K562 (cell line): ENCODE data around the gene SGPL1. TPM values are rescaled to one million over a fixed set of nuclear protein-coding genes. Genes with fewer than 3 reads are reported as not detected.

ENCODE experiments used
- ATAC-seq: fragments of 200-7000 bp; cut with Tn5 transposase; 3 replicates; pipeline ENCODE4 v1.9.1; 2020; ENCODE audit warnings: moderate library complexity
- BruUV-seq: library from RNA; stranded (reverse); fragments of 400-500 nt; replicated peaks from 2 replicates; lab custom pipeline; 2021; lab: Mats Ljungman, UMichigan
- CTCF ChIA-PET: fragments of 300-600 bp; formaldehyde crosslinking; extraction: SDS; loops from one replicate; lab custom pipeline; 2021; ENCODE audit warnings: low intra/inter-chr PET ratio; lab: Yijun Ruan, JAX
- POLR2A ChIA-PET: fragments of 300-600, 350-650 bp; sonication (Branson Sonifier 250); formaldehyde crosslinking; extraction: SDS; loops from one replicate; lab custom pipeline; 2021; ENCODE audit warnings: antibody characterized with exemption, inconsistent platforms; lab: Yijun Ruan, JAX
- DNase-seq, 4 experiments: peaks; one replicate each; pipeline versions ENCODE4 v3.0.0 to v3.0.0-alpha.2; 2011 to 2018; ENCODE audit warnings: low spot score in 3 of 4, mixed read lengths in 3 of 4; ENCODE audit errors: extremely low read depth in 1 of 4
- FAIRE-seq: peaks from 2 replicates; lab custom pipeline; 2011; peaks lifted over from hg19 to GRCh38; lab: Jason Lieb, UNC
- H2AFZ ChIP-seq: 2 replicates; pipeline ENCODE4 v1.6.0; 2011; ENCODE audit warnings: low read depth, low read length, control low read depth, inconsistent platforms
- H3K27ac ChIP-seq: fragments of 200-600 bp; 3 replicates; pipeline ENCODE4 v1.8.0; 2011; ENCODE audit warnings: low read depth, mild to moderate bottlenecking, control low read depth, inconsistent platforms, low read length, moderate library complexity, mixed read lengths; ENCODE audit errors: extremely low read depth
- H3K27me3 ChIP-seq, 2 experiments: fragments of 300-600 bp in 1 of 2; 2 replicates in 1 of 2; 3 replicates in 1 of 2; pipeline versions ENCODE4 v1.6.0 to v1.8.0; 2011; ENCODE audit warnings: inconsistent platforms in 2 of 2, low read length in 2 of 2, mild to moderate bottlenecking in 1 of 2, mixed read lengths in 1 of 2, moderate library complexity in 1 of 2; ENCODE audit not compliant: control insufficient read depth in 2 of 2, insufficient read depth in 2 of 2
- H3K36me3 ChIP-seq: fragments of 300-600 bp; 3 replicates; pipeline ENCODE4 v1.8.0; 2011; ENCODE audit warnings: mild to moderate bottlenecking, low read length, inconsistent platforms; ENCODE audit not compliant: control insufficient read depth, insufficient read depth
- H3K4me1 ChIP-seq, 2 experiments: fragments of 200-600 bp in 1 of 2; replicated peaks in 1 of 2; 2 replicates in 1 of 2; 3 replicates in 1 of 2; pipeline versions ENCODE4 v1.5.1 to v1.8.0; 2011; ENCODE audit warnings: inconsistent platforms in 2 of 2, low read length in 2 of 2, mild to moderate bottlenecking in 1 of 2, mixed read lengths in 1 of 2, moderate library complexity in 1 of 2; ENCODE audit not compliant: control insufficient read depth in 2 of 2, insufficient read depth in 2 of 2
- H3K4me2 ChIP-seq: 2 replicates; pipeline ENCODE4 v1.6.1; 2011; ENCODE audit warnings: low read length, control low read depth, inconsistent platforms, mixed read lengths; ENCODE audit not compliant: insufficient read depth
- H3K4me3 ChIP-seq: fragments of 200-600 bp; sonication (generic), shearing (Covaris generic); 2 replicates; pipeline ENCODE4 v1.5.1; 2016; ENCODE audit warnings: control low read depth, inconsistent platforms
- H3K79me2 ChIP-seq: fragments of 200-600 bp; 3 replicates; pipeline ENCODE4 v1.8.0; 2011; ENCODE audit warnings: low read length, inconsistent platforms; ENCODE audit not compliant: control insufficient read depth, insufficient read depth
- H3K9ac ChIP-seq, 2 experiments: 2 replicates each; pipeline versions ENCODE4 v1.6.0 to v1.6.1; 2011; ENCODE audit warnings: low read depth in 2 of 2, low read length in 2 of 2, control low read depth in 1 of 2, inconsistent platforms in 1 of 2, mild to moderate bottlenecking in 1 of 2, mixed read lengths in 1 of 2; ENCODE audit not compliant: insufficient read depth in 1 of 2
- H3K9me1 ChIP-seq: one replicate; pipeline ENCODE4 v1.6.0; 2011; ENCODE audit warnings: inconsistent platforms, mild to moderate bottlenecking, low read length, moderate library complexity; ENCODE audit not compliant: control insufficient read depth, insufficient read depth
- H3K9me3 ChIP-seq: replicated peaks from 2 replicates; pipeline ENCODE4 v1.5.1; 2011; ENCODE audit warnings: low read depth, low read length, inconsistent platforms; ENCODE audit not compliant: control insufficient read depth, insufficient read depth
- H4K20me1 ChIP-seq: replicated peaks from 2 replicates; pipeline ENCODE4 v1.6.1; 2011; ENCODE audit warnings: low read length, inconsistent platforms, mixed read lengths; ENCODE audit not compliant: control insufficient read depth, insufficient read depth
- C11orf30 ChIP-seq: fragments of 450-650 bp; IDR thresholded peaks from 2 replicates; pipeline ENCODE4 v1.6.1; 2016; ENCODE audit warnings: low read depth, mild to moderate bottlenecking
- DACH1 ChIP-seq: fragments of 450-650 bp; IDR thresholded peaks from 2 replicates; pipeline ENCODE4 v1.6.1; 2018; ENCODE audit not compliant: partially characterized antibody
- DIDO1 ChIP-seq: fragments of 450-650 bp; IDR thresholded peaks from 2 replicates; pipeline ENCODE4 v1.6.1; 2016; ENCODE audit warnings: low read depth, missing biosample characterization, missing genetic modification characterization
- GABPA ChIP-seq: fragments of 200-800 bp; sonication (Bioruptor generic); conservative IDR thresholded peaks from 2 replicates; pipeline ENCODE4 v1.6.1; 2016; ENCODE audit warnings: low read depth, missing genetic modification characterization, missing compliant biosample characterization
- GABPB1 ChIP-seq: sonication (generic); formaldehyde crosslinking; IDR thresholded peaks from 2 replicates; pipeline ENCODE4 v1.8.0; 2022; ENCODE audit warnings: mild to moderate bottlenecking, missing genetic modification reagents
- JUN ChIP-seq, 2 experiments: sonication (generic) in 1 of 2; formaldehyde crosslinking in 1 of 2; IDR thresholded peaks; 2 replicates each; pipeline versions ENCODE4 v1.6.1 to v1.8.0; 2012 to 2022; ENCODE audit warnings: borderline replicate concordance in 2 of 2, mild to moderate bottlenecking in 2 of 2, improper control_type of control experiment in 1 of 2, low read depth in 1 of 2, low read length in 1 of 2, missing genetic modification reagents in 1 of 2
- MEF2D ChIP-seq: conservative IDR thresholded peaks from 2 replicates; pipeline ENCODE4 v1.6.1; 2016; ENCODE audit warnings: low read depth, missing genetic modification characterization, missing compliant biosample characterization
- NFXL1 ChIP-seq: fragments of 450-650 bp; formaldehyde crosslinking; IDR thresholded peaks from 2 replicates; pipeline ENCODE4 v1.4.0; 2021; ENCODE audit warnings: mild to moderate bottlenecking
- RBM14 ChIP-seq: fragments of 200-400 bp; formaldehyde crosslinking; IDR thresholded peaks from 2 replicates; pipeline ENCODE4 v1.6.1; 2018; ENCODE audit warnings: low read depth, mild to moderate bottlenecking, low read length, moderate library complexity, borderline replicate concordance; ENCODE audit not compliant: insufficient read depth
- YY1 ChIP-seq, 3 experiments: IDR thresholded peaks; 2 replicates each; pipeline ENCODE4 v1.6.1; 2011; ENCODE audit warnings: low read length in 2 of 3, mild to moderate bottlenecking in 2 of 3, moderate library complexity in 2 of 3, borderline replicate concordance in 1 of 3, control low read depth in 1 of 3, low read depth in 1 of 3; ENCODE audit not compliant: insufficient read depth in 3 of 3, insufficient replicate concordance in 2 of 3, control insufficient read depth in 1 of 3, insufficient read length in 1 of 3; ENCODE audit errors: extremely low read depth in 1 of 3
- ZBTB7A ChIP-seq: IDR thresholded peaks from 2 replicates; pipeline ENCODE4 v1.6.1; 2011; ENCODE audit warnings: low read depth, mild to moderate bottlenecking, low read length, moderate library complexity, borderline replicate concordance; ENCODE audit not compliant: control insufficient read depth
- WGBS: fragments of 100-300 bp; shearing (Covaris generic); methylation state at CpG from one replicate; pipeline ENCODE4 v1.1.6; 2016; ENCODE audit warnings: low coverage, mixed read lengths; ENCODE audit not compliant: insufficient coverage; ENCODE audit errors: missing lambda C conversion rate; 5-methylcytosine and 5-hydroxymethylcytosine counted together
- in situ Hi-C: fragments of 300-500 bp; cut with MboI; formaldehyde crosslinking; loops from 4 replicates; pipeline ENCODE4 v1.15.0; 2018; ENCODE audit warnings: inconsistent platforms, mixed read lengths
- intact Hi-C: fragments of 100-400 bp; cut with micrococcal nuclease; formaldehyde crosslinking; loops from 2 replicates; pipeline ENCODE4 v1.14.2; 2022
- polyA plus RNA-seq, 8 experiments: library from polyadenylated mRNA; depleted of rRNA in 4 of 8; stranded (reverse) in 5 of 8; unstranded in 3 of 8; fragments of >200 nt; fragmentation: Nextera tagmentation in 2 of 8; fragmentation: Illumina TruSeq in 1 of 8; extraction: Ambion mirVana in 2 of 8; extraction: Trizol in 1 of 8; gene quantifications; 2 replicates each; pipeline versions ENCODE4 v1.2.1 to v1.2.3, GENCODE V29; 2011 to 2014; ENCODE audit warnings: inconsistent platforms in 1 of 8, missing spikeins in 1 of 8
- total RNA-seq, 7 experiments: library from RNA; depleted of rRNA in 6 of 7; stranded (reverse); fragments of >200 nt in 6 of 7; fragmentation: Illumina TruSeq in 2 of 7; extraction: Trizol in 2 of 7; gene quantifications; 2 replicates each; pipeline versions ENCODE4 v1.2.1 to v1.2.3, GENCODE V29; 2011 to 2021; ENCODE audit warnings: low replicate concordance in 1 of 7
- TF ChIP-seq, protein P1 (sequence below): fragments of 250-450 bp; sonication (Bioruptor Pico); IDR thresholded peaks from 2 replicates; pipeline ENCODE4 v1.5.0; 2022; ENCODE audit warnings: mild to moderate bottlenecking
- TF ChIP-seq, protein P2 (sequence below), 2 experiments: fragments of 150-350 bp in 1 of 2; IDR thresholded peaks; 2 replicates each; pipeline ENCODE4 v1.6.1; 2012 to 2016; ENCODE audit warnings: low read depth in 2 of 2, low read length in 2 of 2, mild to moderate bottlenecking in 1 of 2, moderate library complexity in 1 of 2

Gene SGPL1
- total and polyA plus RNA-seq, 9 of the 15 experiments (the other 6 are each of a cell fraction or from before 2014, with no cell fraction given): 6.0 to 18.0 (median 8.7) TPM

DNA sequence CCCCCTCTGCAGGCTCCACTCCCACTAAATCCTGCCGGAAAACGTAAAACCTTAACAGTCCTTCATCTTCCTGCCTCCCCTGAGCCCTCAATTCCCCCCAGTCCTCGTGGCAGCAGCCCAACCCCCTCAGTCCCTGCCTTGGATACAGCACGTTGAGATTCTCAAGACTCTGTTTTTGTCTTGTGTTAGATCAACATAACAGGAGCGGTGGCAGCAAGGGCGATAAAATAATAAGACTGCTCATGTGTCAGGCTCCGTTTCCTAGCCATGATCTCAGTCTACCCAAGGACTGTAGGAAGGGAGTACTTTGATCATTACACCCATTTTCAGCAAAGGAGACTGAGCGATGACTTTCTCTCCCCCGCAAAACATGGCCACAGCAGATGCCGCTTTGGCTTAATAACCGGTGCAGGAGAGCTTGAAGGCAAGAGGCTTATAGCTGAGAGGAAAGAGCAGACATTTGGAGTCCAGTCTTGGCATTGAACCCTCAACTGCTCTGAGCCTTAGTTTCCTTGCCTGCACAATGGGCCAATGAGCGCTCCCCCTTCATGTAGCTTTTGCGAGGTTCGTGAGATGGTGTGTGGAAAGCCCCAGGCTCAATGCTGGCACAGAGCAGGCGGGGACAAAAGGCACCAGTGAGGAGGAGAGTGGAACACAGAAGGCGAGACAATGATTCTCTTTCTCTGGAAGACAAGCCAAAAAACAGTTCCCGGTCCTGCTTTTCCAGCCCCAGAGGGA lies 114.7 kb downstream of the SGPL1 start:
- FAIRE-seq (no peak), DNase-seq (no peak), ATAC-seq (no peak)
- no TSS peak for BruUV-seq
- H3K4me2 ChIP-seq: no peak overlapping the region
- H3K36me3 ChIP-seq: no peaks in the 10 kb centered on the region
- peaks cover 37 to 91% of the 10 kb centered on the region in 2 experiments for H3K27me3 ChIP-seq
- in situ Hi-C loops: no loop called here
- WGBS: under 1% methylated on average over 17 of the region's 17 CpGs
- H3K9me1 ChIP-seq: no peaks in the 10 kb centered on the region
- no peaks in the 10 kb centered on the region for H3K79me2 ChIP-seq
- peaks cover 26% of the 10 kb centered on the region for H4K20me1 ChIP-seq
- no peak overlapping the region for H2AFZ ChIP-seq
- H3K9me3 ChIP-seq: no peaks in the 10 kb centered on the region
- POLR2A ChIA-PET: interaction anchor here (0.6 to 0.8 kb wide), 3 partner anchors 9 to 154 kb away, joined by 3 read pairs; no protein-coding TSS in a partner anchor
- CTCF ChIA-PET: no interaction called here
- H3K9ac ChIP-seq: no peak overlapping the region
- H3K27ac ChIP-seq: no peak overlapping the region
- no peak overlapping the region for H3K4me3 ChIP-seq
- intact Hi-C loops: no loop called here
- peaks cover 0 to 9% of the 10 kb centered on the region in 2 experiments; a peak in 2 of 5 replicates for H3K4me1 ChIP-seq
- no peak for TF ChIP-seq RBM14
- TF ChIP-seq GABPB1: no peak
- TF ChIP-seq, protein P1, sequence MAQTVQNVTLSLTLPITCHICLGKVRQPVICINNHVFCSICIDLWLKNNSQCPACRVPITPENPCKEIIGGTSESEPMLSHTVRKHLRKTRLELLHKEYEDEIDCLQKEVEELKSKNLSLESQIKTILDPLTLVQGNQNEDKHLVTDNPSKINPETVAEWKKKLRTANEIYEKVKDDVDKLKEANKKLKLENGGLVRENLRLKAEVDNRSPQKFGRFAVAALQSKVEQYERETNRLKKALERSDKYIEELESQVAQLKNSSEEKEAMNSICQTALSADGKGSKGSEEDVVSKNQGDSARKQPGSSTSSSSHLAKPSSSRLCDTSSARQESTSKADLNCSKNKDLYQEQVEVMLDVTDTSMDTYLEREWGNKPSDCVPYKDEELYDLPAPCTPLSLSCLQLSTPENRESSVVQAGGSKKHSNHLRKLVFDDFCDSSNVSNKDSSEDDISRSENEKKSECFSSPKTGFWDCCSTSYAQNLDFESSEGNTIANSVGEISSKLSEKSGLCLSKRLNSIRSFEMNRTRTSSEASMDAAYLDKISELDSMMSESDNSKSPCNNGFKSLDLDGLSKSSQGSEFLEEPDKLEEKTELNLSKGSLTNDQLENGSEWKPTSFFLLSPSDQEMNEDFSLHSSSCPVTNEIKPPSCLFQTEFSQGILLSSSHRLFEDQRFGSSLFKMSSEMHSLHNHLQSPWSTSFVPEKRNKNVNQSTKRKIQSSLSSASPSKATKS: no peak
- no peak for TF ChIP-seq JUN (IDR thresholded peaks at IDR 0.05; ENCODE audit: borderline replicate concordance, low read depth, low read length)
- TF ChIP-seq JUN (CRISPR knock-in tag; IDR thresholded peaks at IDR 0.05; ENCODE audit: borderline replicate concordance): no peak
- no peak for TF ChIP-seq ZBTB7A
- TF ChIP-seq C11orf30: no peak
- TF ChIP-seq MEF2D (tag): no peak
- TF ChIP-seq, protein P2, sequence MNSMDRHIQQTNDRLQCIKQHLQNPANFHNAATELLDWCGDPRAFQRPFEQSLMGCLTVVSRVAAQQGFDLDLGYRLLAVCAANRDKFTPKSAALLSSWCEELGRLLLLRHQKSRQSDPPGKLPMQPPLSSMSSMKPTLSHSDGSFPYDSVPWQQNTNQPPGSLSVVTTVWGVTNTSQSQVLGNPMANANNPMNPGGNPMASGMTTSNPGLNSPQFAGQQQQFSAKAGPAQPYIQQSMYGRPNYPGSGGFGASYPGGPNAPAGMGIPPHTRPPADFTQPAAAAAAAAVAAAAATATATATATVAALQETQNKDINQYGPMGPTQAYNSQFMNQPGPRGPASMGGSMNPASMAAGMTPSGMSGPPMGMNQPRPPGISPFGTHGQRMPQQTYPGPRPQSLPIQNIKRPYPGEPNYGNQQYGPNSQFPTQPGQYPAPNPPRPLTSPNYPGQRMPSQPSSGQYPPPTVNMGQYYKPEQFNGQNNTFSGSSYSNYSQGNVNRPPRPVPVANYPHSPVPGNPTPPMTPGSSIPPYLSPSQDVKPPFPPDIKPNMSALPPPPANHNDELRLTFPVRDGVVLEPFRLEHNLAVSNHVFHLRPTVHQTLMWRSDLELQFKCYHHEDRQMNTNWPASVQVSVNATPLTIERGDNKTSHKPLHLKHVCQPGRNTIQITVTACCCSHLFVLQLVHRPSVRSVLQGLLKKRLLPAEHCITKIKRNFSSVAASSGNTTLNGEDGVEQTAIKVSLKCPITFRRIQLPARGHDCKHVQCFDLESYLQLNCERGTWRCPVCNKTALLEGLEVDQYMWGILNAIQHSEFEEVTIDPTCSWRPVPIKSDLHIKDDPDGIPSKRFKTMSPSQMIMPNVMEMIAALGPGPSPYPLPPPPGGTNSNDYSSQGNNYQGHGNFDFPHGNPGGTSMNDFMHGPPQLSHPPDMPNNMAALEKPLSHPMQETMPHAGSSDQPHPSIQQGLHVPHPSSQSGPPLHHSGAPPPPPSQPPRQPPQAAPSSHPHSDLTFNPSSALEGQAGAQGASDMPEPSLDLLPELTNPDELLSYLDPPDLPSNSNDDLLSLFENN (IDR thresholded peaks at IDR 0.05; ENCODE audit: low read depth in 2 of 2, low read length in 2 of 2): no peak
- no peak for TF ChIP-seq DIDO1 (tag)
- TF ChIP-seq YY1 (IDR thresholded peaks at IDR 0.05; ENCODE audit: borderline replicate concordance in 1 of 3, control insufficient read depth in 1 of 3, extremely low read depth in 1 of 3, insufficient read depth in 3 of 3, insufficient read length in 1 of 3, insufficient replicate concordance in 2 of 3, low read depth in 1 of 3, low read length in 2 of 3): no peak
- TF ChIP-seq GABPA (tag): no peak
- no peak for TF ChIP-seq NFXL1 (CRISPR knock-in tag)
- TF ChIP-seq DACH1: no peak
